ENCODE data around the gene KCNK4. TPM values are rescaled to one million over a fixed set of nuclear protein-coding genes. Genes with fewer than 3 reads are reported as not detected.

The KCNK4 gene
- total and polyA plus RNA-seq, 2 donors from 2014 or later = not detected

GRCh38 chr11:64305075-64305690, 14.1 kb downstream of the KCNK4 start, which contains the start of gene ESRRA:
Gene ESRRA (plus strand): TSS chr11:64305524. CDS start chr11:64307180, 1,656 bp downstream.
- DNase-seq = peak; percentile 99 to 100 (median 99)
- Histone ChIP-seq H3K27ac (ENCODE audit: low read depth in 2 of 2, low read length in 2 of 2) (peak within 1 kb of the TSS; percentile 98 to 99), H3K27me3 (ENCODE audit: control insufficient read depth, insufficient read depth, low read length) (peaks cover 7% of the 10 kb centered on the region), H3K36me3 (ENCODE audit: control insufficient read depth in 2 of 3, insufficient read depth in 3 of 3, low read length in 3 of 3) (peaks cover 0 to 3% (median 0%) of the 10 kb centered on the region in 3 donors), H3K4me3 (ENCODE audit: low read length in 3 of 3) (peak within 1 kb of the TSS; percentile 69 to 95 (median 83)), H3K4me1 (ENCODE audit: control insufficient read depth in 2 of 3, insufficient read depth in 2 of 3, low read depth in 1 of 3, low read length in 3 of 3) (peaks cover 0 to 28% (median 7%) of the 10 kb centered on the region in 3 donors), H3K9me3 (ENCODE audit: control insufficient read depth in 2 of 3, insufficient read depth in 1 of 3, low read length in 3 of 3) (no peaks in the 10 kb centered on the region), H3K9ac (ENCODE audit: low read length in 3 of 3) (peak within 1 kb of the TSS; percentile 47 to 77 (median 73))
- intact Hi-C loops (cut with DNase I) = no loop called here
- TF ChIP-seq CTCF (IDR thresholded peaks at IDR 0.05; ENCODE audit: borderline replicate concordance, extremely low read depth, insufficient read depth) = no peak
- FAIRE-seq = no peak

DNA sequence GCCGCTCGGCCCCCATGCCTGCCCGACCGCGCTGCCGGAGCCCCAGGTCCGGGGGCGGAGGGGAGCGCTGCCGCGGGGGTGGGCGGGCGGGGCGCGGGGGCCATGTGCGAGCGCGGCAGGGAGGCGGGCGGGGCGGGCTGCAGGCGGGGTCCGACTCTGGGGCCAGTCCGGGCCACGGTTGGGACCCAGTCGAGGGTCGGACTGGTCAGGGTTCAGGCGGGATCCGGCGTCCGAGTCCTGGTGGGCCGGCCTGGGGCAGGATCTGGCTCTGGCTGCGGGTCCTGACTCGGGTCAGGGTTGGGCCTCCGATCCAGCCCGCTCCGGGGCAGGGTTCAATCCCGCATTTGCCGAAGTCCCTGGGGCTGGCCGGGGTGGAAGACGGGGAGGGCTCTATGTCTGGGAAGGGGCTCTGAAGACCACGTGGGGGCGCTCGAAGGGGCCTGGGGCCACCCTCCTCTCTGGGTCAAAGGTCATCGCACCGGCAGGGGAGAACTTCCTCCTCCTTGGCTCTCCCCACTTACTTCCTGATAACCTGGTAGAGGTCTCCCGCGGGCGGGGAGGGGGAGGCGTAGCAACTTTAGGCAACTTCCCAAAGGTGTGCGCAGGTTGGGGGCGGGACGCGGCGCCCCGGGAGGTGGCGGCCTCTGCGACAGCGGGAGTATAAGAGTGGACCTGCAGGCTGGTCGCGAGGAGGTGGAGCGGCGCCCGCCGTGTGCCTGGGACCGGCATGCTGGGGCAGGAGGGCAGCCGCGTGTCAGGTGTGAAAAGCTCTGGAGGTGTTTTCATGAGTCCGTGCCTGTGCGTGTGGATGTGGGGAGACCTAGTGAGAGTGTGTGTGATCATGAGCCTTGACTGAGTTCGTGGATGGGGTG, 14.8 kb downstream of the KCNK4 start:
- intact Hi-C loops (cut with DNase I) = no loop called here
- Histone ChIP-seq H3K4me3 (ENCODE audit: low read length in 3 of 3) (peak overlapping the region; percentile 69 to 95 (median 83)), H3K27me3 (ENCODE audit: control insufficient read depth, insufficient read depth, low read length) (peaks cover 3% of the 10 kb centered on the region), H3K9me3 (ENCODE audit: control insufficient read depth in 2 of 3, insufficient read depth in 1 of 3, low read length in 3 of 3) (no peaks in the 10 kb centered on the region), H3K9ac (ENCODE audit: low read length in 3 of 3) (peak overlapping the region; percentile 47 to 73 (median 59)), H3K36me3 (ENCODE audit: control insufficient read depth in 2 of 3, insufficient read depth in 3 of 3, low read length in 3 of 3) (peaks cover 0 to 3% (median 0%) of the 10 kb centered on the region in 3 donors), H3K27ac (ENCODE audit: low read depth in 2 of 2, low read length in 2 of 2) (peak overlapping the region; percentile 86 to 91), H3K4me1 (ENCODE audit: control insufficient read depth in 2 of 3, insufficient read depth in 2 of 3, low read depth in 1 of 3, low read length in 3 of 3) (peaks cover 0 to 24% (median 10%) of the 10 kb centered on the region in 3 donors)
- FAIRE-seq (no peak), DNase-seq (peak; percentile 73 to 94 (median 82))
- no peak for TF ChIP-seq CTCF (IDR thresholded peaks at IDR 0.05; ENCODE audit: borderline replicate concordance, extremely low read depth, insufficient read depth)

DNA sequence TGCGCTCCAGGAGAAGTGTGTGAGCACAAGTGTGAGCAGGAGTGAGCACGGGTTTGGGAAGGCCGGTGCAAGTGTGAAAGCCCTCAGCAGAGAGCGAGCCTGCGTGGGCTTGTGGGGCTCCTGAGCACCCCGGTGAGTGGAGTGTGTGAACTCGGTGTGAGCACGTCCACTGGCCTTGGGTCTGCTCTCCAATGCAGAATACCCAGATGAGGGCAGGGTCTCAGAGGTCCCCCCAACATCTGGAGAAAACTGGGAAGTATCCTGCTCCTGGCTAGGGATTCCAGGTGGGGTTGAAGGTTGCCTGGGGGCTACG, 15.4 kb downstream of the KCNK4 start:
- no peak for TF ChIP-seq CTCF (IDR thresholded peaks at IDR 0.05; ENCODE audit: borderline replicate concordance, extremely low read depth, insufficient read depth)
- H3K9ac ChIP-seq (ENCODE audit: low read length in 3 of 3) = peak overlapping the region; percentile 47 to 73 (median 59)
- intact Hi-C loops (cut with DNase I) = no loop called here

More for the DNA sequence above, 15.4 kb downstream of the KCNK4 start:
- peak overlapping the region; percentile 86 to 87 for H3K27ac ChIP-seq (ENCODE audit: low read depth in 2 of 2, low read length in 2 of 2)
- peaks cover 3% of the 10 kb centered on the region for H3K27me3 ChIP-seq (ENCODE audit: control insufficient read depth, insufficient read depth, low read length)
- H3K4me1 ChIP-seq (ENCODE audit: control insufficient read depth in 2 of 3, insufficient read depth in 2 of 3, low read depth in 1 of 3, low read length in 3 of 3) = peaks cover 0 to 26% (median 13%) of the 10 kb centered on the region in 3 donors
- FAIRE-seq (no peak), DNase-seq (peak in 1 of 5 donors; percentile 42)
- peaks cover 0 to 3% (median 0%) of the 10 kb centered on the region in 3 donors for H3K36me3 ChIP-seq (ENCODE audit: control insufficient read depth in 2 of 3, insufficient read depth in 3 of 3, low read length in 3 of 3)
- H3K9me3 ChIP-seq (ENCODE audit: control insufficient read depth in 2 of 3, insufficient read depth in 1 of 3, low read length in 3 of 3) = no peaks in the 10 kb centered on the region
- H3K4me3 ChIP-seq (ENCODE audit: low read length in 3 of 3) = peak overlapping the region; percentile 69 to 95 (median 83)

Data from kidney (tissue), 14 donors.